ENCODE measurements around the gene EHHADH.

EHHADH gene

GRCh38 chr3:185216607-185216958 lies 37.3 kb downstream of the EHHADH start:
- Histone ChIP-seq H2BK120ac (ENCODE audit: insufficient read depth, low read length, poor library complexity) (no peak overlapping the region), H4K12ac (ENCODE audit: low read depth, low read length) (no peak overlapping the region), H2BK12ac (ENCODE audit: low read length) (no peak overlapping the region), H3K4me1 (ENCODE audit: control insufficient read depth in 1 of 2, insufficient read depth in 2 of 2, low read length in 2 of 2) (no peaks in the 10 kb centered on the region), H3K27ac (ENCODE audit: low read depth, low read length) (no peak overlapping the region), H3K4me2 (ENCODE audit: low read length) (no peak overlapping the region), H2AFZ (ENCODE audit: insufficient read depth, low read length, poor library complexity) (no peak overlapping the region), H3K4me3 (ENCODE audit: low read depth, low read length) (no peak overlapping the region), H3K23ac (ENCODE audit: low read length) (no peak overlapping the region), H3K4ac (ENCODE audit: low read depth, low read length) (no peak overlapping the region), H4K91ac (ENCODE audit: low read depth, low read length) (no peak overlapping the region), H3K79me1 (ENCODE audit: low read length) (no peaks in the 10 kb centered on the region), H2BK5ac (ENCODE audit: low read depth, low read length, poor library complexity) (no peak overlapping the region), H3K79me2 (ENCODE audit: control insufficient read depth, insufficient read depth, low read length, poor library complexity) (no peaks in the 10 kb centered on the region), H3K14ac (ENCODE audit: low read length) (no peak overlapping the region), H3K36me3 (ENCODE audit: control insufficient read depth in 1 of 2, insufficient read depth in 2 of 2, low read length in 2 of 2) (no peaks in the 10 kb centered on the region), H4K8ac (ENCODE audit: low read depth, low read length) (no peak overlapping the region), H3K9me3 (ENCODE audit: insufficient read depth, low read depth, low read length) (no peaks in the 10 kb centered on the region), H3K18ac (ENCODE audit: low read length) (no peak overlapping the region), H2AK5ac (ENCODE audit: low read length) (no peak overlapping the region), H3K9ac (ENCODE audit: low read length) (no peak overlapping the region), H3K27me3 (ENCODE audit: insufficient read depth, low read length) (no peaks in the 10 kb centered on the region)
- WGBS (ENCODE audit: extremely low coverage, insufficient coverage, insufficient read length), result no CpG with 5 or more reads among the region's 3 CpGs
- no peak for DNase-seq

- no CpG with 5 or more reads among the region's 6 CpGs for WGBS (ENCODE audit: extremely low coverage, insufficient coverage, insufficient read length)
- Histone ChIP-seq H2BK120ac (ENCODE audit: insufficient read depth, low read length, poor library complexity) (no peak overlapping the region), H3K9me3 (ENCODE audit: insufficient read depth, low read depth, low read length) (no peaks in the 10 kb centered on the region), H4K12ac (ENCODE audit: low read depth, low read length) (no peak overlapping the region), H2BK5ac (ENCODE audit: low read depth, low read length, poor library complexity) (no peak overlapping the region), H2AK5ac (ENCODE audit: low read length) (no peak overlapping the region), H3K36me3 (ENCODE audit: control insufficient read depth in 1 of 2, insufficient read depth in 2 of 2, low read length in 2 of 2) (no peaks in the 10 kb centered on the region), H3K4me3 (ENCODE audit: low read depth, low read length) (no peak overlapping the region), H4K91ac (ENCODE audit: low read depth, low read length) (no peak overlapping the region), H3K18ac (ENCODE audit: low read length) (no peak overlapping the region), H2BK12ac (ENCODE audit: low read length) (no peak overlapping the region), H4K8ac (ENCODE audit: low read depth, low read length) (no peak overlapping the region), H2AFZ (ENCODE audit: insufficient read depth, low read length, poor library complexity) (no peak overlapping the region), H3K27ac (ENCODE audit: low read depth, low read length) (no peak overlapping the region), H3K4me1 (ENCODE audit: control insufficient read depth in 1 of 2, insufficient read depth in 2 of 2, low read length in 2 of 2) (no peaks in the 10 kb centered on the region), H3K4me2 (ENCODE audit: low read length) (no peak overlapping the region), H3K27me3 (ENCODE audit: insufficient read depth, low read length) (no peaks in the 10 kb centered on the region), H3K4ac (ENCODE audit: low read depth, low read length) (no peak overlapping the region), H3K9ac (ENCODE audit: low read length) (no peak overlapping the region), H3K14ac (ENCODE audit: low read length) (no peak overlapping the region), H3K79me2 (ENCODE audit: control insufficient read depth, insufficient read depth, low read length, poor library complexity) (no peaks in the 10 kb centered on the region), H3K23ac (ENCODE audit: low read length) (no peak overlapping the region), H3K79me1 (ENCODE audit: low read length) (no peaks in the 10 kb centered on the region)
- DNase-seq, result peak in 1 of 2 donors; percentile 42
These were observed 37.8 kb downstream of the EHHADH start for GRCh38 chr3:185215873-185216606.

DNA sequence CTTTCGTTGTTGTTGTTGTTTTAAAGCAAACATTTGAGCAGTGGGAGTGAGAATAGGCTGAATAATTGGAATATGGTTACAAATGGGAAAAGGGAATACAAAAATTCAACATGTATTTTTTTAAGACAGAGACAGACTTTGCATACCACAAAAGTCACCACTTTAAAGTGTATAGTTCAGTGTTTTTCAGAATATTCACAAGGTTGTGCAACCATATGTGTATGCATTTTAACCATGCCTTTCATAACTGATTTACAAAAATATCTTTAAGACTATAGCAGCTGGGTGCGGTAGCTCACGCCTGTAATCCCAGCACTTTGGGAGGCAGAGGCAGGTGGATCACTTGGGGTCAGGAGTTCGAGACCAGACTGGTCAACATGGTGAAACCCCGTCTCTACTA lies 41.3 kb downstream of the EHHADH start:
- Histone ChIP-seq H3K9me3 (ENCODE audit: insufficient read depth, low read depth, low read length) (no peaks in the 10 kb centered on the region), H3K4me3 (ENCODE audit: low read depth, low read length) (no peak overlapping the region), H3K18ac (ENCODE audit: low read length) (no peak overlapping the region), H2AK5ac (ENCODE audit: low read length) (no peak overlapping the region), H3K79me1 (ENCODE audit: low read length) (no peaks in the 10 kb centered on the region), H3K4ac (ENCODE audit: low read depth, low read length) (no peak overlapping the region), H3K4me2 (ENCODE audit: low read length) (no peak overlapping the region), H3K79me2 (ENCODE audit: control insufficient read depth, insufficient read depth, low read length, poor library complexity) (no peaks in the 10 kb centered on the region), H3K4me1 (ENCODE audit: control insufficient read depth in 1 of 2, insufficient read depth in 2 of 2, low read length in 2 of 2) (no peaks in the 10 kb centered on the region), H2BK120ac (ENCODE audit: insufficient read depth, low read length, poor library complexity) (no peak overlapping the region), H3K14ac (ENCODE audit: low read length) (no peak overlapping the region), H3K27ac (ENCODE audit: low read depth, low read length) (no peak overlapping the region), H4K12ac (ENCODE audit: low read depth, low read length) (no peak overlapping the region), H4K91ac (ENCODE audit: low read depth, low read length) (no peak overlapping the region), H3K23ac (ENCODE audit: low read length) (no peak overlapping the region), H3K9ac (ENCODE audit: low read length) (no peak overlapping the region), H4K8ac (ENCODE audit: low read depth, low read length) (no peak overlapping the region), H2AFZ (ENCODE audit: insufficient read depth, low read length, poor library complexity) (no peak overlapping the region), H3K27me3 (ENCODE audit: insufficient read depth, low read length) (no peaks in the 10 kb centered on the region), H2BK5ac (ENCODE audit: low read depth, low read length, poor library complexity) (no peak overlapping the region), H3K36me3 (ENCODE audit: control insufficient read depth in 1 of 2, insufficient read depth in 2 of 2, low read length in 2 of 2) (no peaks in the 10 kb centered on the region), H2BK12ac (ENCODE audit: low read length) (no peak overlapping the region)
- peak in 1 of 2 donors; percentile 40 for DNase-seq
- WGBS (ENCODE audit: extremely low coverage, insufficient coverage, insufficient read length), result no CpG with 5 or more reads among the region's 5 CpGs

GRCh38 chr3:185212086-185212485 lies 41.8 kb downstream of the EHHADH start:
- H2AK5ac ChIP-seq (ENCODE audit: low read length), result no peak overlapping the region
- H3K4me3 ChIP-seq (ENCODE audit: low read depth, low read length), result no peak overlapping the region
- no peaks in the 10 kb centered on the region for H3K79me1 ChIP-seq (ENCODE audit: low read length)
- H3K27me3 ChIP-seq (ENCODE audit: insufficient read depth, low read length), result no peaks in the 10 kb centered on the region
- H2BK12ac ChIP-seq (ENCODE audit: low read length), result no peak overlapping the region
- no CpG with 5 or more reads among the region's 4 CpGs for WGBS (ENCODE audit: extremely low coverage, insufficient coverage, insufficient read length)
- H4K8ac ChIP-seq (ENCODE audit: low read depth, low read length), result no peak overlapping the region
- no peaks in the 10 kb centered on the region for H3K9me3 ChIP-seq (ENCODE audit: insufficient read depth, low read depth, low read length)
- no peak for DNase-seq
- H3K27ac ChIP-seq (ENCODE audit: low read depth, low read length), result no peak overlapping the region
- H3K79me2 ChIP-seq (ENCODE audit: control insufficient read depth, insufficient read depth, low read length, poor library complexity), result no peaks in the 10 kb centered on the region
- H3K23ac ChIP-seq (ENCODE audit: low read length), result no peak overlapping the region
- H4K12ac ChIP-seq (ENCODE audit: low read depth, low read length), result no peak overlapping the region
- H2BK120ac ChIP-seq (ENCODE audit: insufficient read depth, low read length, poor library complexity), result no peak overlapping the region
- H3K14ac ChIP-seq (ENCODE audit: low read length), result no peak overlapping the region
- no peak overlapping the region for H3K18ac ChIP-seq (ENCODE audit: low read length)
- no peaks in the 10 kb centered on the region for H3K36me3 ChIP-seq (ENCODE audit: control insufficient read depth in 1 of 2, insufficient read depth in 2 of 2, low read length in 2 of 2)
- H2AFZ ChIP-seq (ENCODE audit: insufficient read depth, low read length, poor library complexity), result no peak overlapping the region
- H3K4ac ChIP-seq (ENCODE audit: low read depth, low read length), result no peak overlapping the region
- no peak overlapping the region for H4K91ac ChIP-seq (ENCODE audit: low read depth, low read length)
- no peak overlapping the region for H3K9ac ChIP-seq (ENCODE audit: low read length)
- no peak overlapping the region for H2BK5ac ChIP-seq (ENCODE audit: low read depth, low read length, poor library complexity)
- H3K4me2 ChIP-seq (ENCODE audit: low read length), result no peak overlapping the region
- H3K4me1 ChIP-seq (ENCODE audit: control insufficient read depth in 1 of 2, insufficient read depth in 2 of 2, low read length in 2 of 2), result no peaks in the 10 kb centered on the region
